Liver (tissue), 3 donors: Measurements from ENCODE around the gene SERTAD2.

Experiments
- ATF3 ChIP-seq: IDR thresholded peaks from 2 replicates; pipeline ENCODE4 v1.6.1; 2016; ENCODE audit warnings: antibody characterized with exemption
- CTCF ChIP-seq: fragments of 150-350 bp; IDR thresholded peaks from 2 replicates; pipeline ENCODE4 v1.5.1; 2017; ENCODE audit warnings: improper control_type of control experiment, low read depth, low read length; ENCODE audit not compliant: missing input control
- MAX ChIP-seq: IDR thresholded peaks from 2 replicates; pipeline ENCODE4 v1.6.1; 2016; ENCODE audit warnings: antibody characterized with exemption
- RAD21 ChIP-seq, 2 donors: IDR thresholded peaks; 2 replicates each; pipeline ENCODE4 v1.6.1; 2016; ENCODE audit warnings: antibody characterized with exemption in 2 of 2, mild to moderate bottlenecking in 2 of 2
- REST ChIP-seq: IDR thresholded peaks from 2 replicates; pipeline ENCODE4 v1.6.1; 2016; ENCODE audit warnings: antibody characterized with exemption, mild to moderate bottlenecking
- SP1 ChIP-seq: IDR thresholded peaks from 2 replicates; pipeline ENCODE4 v1.6.1; 2018; ENCODE audit warnings: antibody characterized with exemption, mild to moderate bottlenecking
- TAF1 ChIP-seq: conservative IDR thresholded peaks from 2 replicates; pipeline ENCODE4 v1.6.1; 2016; ENCODE audit warnings: antibody characterized with exemption, mild to moderate bottlenecking
- YY1 ChIP-seq: IDR thresholded peaks from 2 replicates; pipeline ENCODE4 v1.6.1; 2016; ENCODE audit warnings: antibody characterized with exemption, mild to moderate bottlenecking
- TF ChIP-seq, protein P1 (sequence below): IDR thresholded peaks from 2 replicates; pipeline ENCODE4 v1.6.1; 2016; ENCODE audit warnings: antibody characterized with exemption
- donor health status: healthy.
- donor health status: healthy.

- TF ChIP-seq, protein P1, sequence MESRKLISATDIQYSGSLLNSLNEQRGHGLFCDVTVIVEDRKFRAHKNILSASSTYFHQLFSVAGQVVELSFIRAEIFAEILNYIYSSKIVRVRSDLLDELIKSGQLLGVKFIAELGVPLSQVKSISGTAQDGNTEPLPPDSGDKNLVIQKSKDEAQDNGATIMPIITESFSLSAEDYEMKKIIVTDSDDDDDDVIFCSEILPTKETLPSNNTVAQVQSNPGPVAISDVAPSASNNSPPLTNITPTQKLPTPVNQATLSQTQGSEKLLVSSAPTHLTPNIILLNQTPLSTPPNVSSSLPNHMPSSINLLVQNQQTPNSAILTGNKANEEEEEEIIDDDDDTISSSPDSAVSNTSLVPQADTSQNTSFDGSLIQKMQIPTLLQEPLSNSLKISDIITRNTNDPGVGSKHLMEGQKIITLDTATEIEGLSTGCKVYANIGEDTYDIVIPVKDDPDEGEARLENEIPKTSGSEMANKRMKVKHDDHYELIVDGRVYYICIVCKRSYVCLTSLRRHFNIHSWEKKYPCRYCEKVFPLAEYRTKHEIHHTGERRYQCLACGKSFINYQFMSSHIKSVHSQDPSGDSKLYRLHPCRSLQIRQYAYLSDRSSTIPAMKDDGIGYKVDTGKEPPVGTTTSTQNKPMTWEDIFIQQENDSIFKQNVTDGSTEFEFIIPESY = no peak
- TF ChIP-seq CTCF = no peak
- TF ChIP-seq MAX = no peak
- TF ChIP-seq REST = no peak
- no peak for TF ChIP-seq ATF3
- TF ChIP-seq TAF1 = no peak
- no peak for TF ChIP-seq YY1
- no peak for TF ChIP-seq SP1
- no peak for TF ChIP-seq RAD21 (IDR thresholded peaks at IDR 0.05)
These were observed 3.7 kb upstream of the SERTAD2 start for GRCh38 chr2:64657411-64657810.
